ENCODE measurements around the gene FEZ2.

Gene FEZ2

DNA sequence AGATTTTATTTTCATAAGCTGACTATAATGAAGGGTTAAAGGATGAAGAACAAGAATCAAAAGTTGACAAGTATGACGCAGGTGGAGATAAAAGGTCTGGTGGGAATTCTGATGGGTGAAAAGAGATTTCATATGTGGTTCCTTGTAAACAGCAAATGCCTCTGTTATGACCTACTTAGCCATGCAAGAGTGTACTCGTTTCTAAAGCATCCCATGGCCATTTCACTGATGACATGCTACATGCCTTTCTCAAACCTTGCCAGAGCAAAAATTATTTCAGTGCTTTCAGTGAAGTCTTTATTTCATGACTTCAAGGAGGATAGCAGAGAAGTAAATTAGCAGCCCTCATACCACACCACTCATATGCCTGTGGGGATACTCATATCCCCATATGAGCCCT is 71.7 kb downstream of the FEZ2 start:
- DNase-seq, result no peak

- DNase-seq, result no peak
These were observed 72.7 kb downstream of the FEZ2 start for GRCh38 chr2:36525245-36525644.

GRCh38 chr2:36523153-36523552 is 74.8 kb downstream of the FEZ2 start:
- DNase-seq, result no peak

DNA sequence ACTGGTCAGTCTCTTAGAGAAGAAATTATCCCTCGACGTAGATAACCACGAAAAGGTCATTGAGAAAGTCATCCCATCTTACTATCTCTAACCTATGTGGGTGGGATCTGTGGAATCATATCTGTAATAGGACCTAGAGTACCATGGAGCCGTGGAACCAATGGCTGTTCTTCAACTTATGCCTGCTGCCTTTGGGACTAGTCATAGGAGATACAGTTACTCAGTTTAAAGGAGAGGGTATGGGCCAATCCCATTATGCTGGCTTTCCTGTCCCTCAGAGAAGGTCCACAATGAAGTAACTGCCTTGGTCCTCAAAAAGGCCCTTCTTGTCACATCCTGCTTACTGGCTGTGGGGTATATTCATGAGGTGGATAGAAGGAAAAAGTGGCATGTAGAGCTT is 77.5 kb downstream of the FEZ2 start:
- no peak for DNase-seq

GRCh38 chr2:36516136-36516870 is 81.7 kb downstream of the FEZ2 start:
- DNase-seq, result no peak

DNA sequence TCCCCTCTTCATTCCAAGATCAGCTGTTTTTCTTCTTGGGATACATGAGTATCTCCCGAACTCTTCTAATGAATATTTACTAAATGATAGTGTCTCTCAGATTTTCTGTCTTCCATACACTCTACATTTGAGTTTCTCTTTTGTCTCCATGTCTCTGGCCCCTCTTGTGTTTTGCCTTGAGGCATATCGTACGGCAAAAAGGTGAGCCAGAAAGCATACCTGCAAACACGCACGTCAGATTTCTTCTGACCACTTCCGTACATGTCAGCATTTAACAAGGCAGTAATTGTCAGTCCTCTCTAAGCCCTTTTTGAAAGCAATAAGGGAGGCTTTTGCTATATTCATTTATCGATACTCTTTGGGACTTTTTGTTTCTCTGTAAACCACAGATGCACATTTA is 82.4 kb downstream of the FEZ2 start:
- DNase-seq, result no peak

DNA sequence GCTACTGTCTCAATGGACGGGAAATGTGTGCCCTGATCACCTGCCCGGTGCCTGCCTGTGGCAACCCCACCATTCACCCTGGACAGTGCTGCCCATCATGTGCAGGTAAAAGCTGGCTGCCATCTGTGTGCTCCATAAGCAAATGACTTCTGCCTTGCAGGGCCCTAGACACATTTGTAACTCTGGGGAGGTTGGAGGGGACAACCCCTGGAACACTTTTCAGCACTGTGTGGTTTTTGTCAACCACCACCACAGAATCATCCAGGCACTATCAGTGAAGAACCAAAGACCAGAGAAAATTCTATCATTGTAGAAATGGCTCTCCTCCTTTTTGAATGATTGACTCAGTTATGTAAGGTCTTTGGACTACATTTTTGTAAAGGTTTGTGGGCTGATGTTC is 84.3 kb downstream of the FEZ2 start:
- DNase-seq, result no peak

DNA sequence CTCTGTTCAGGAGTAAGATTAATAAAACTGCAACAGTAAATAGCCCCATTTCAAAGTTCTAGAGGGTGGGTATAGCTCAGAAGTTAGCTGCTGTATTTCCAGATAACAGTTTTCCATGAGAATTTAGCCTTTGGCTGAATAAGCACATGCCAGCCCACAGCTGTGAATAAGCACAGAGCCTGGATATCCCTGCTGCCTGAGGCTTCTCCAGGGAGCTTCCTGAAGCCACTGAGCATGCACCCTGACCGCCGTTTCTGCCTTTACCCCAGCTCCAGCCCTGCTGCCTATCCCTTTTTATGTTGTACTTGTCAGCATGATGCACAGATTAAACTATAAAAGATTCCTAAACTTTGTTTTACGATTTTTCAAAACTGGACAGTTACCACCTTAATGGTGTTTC is 85.3 kb downstream of the FEZ2 start:
- no peak for DNase-seq

GRCh38 chr2:36511858-36512603 is 85.9 kb downstream of the FEZ2 start:
- DNase-seq, result no peak

GRCh38 chr2:36509075-36509474 is 88.9 kb downstream of the FEZ2 start:
- no peak for DNase-seq

DNA sequence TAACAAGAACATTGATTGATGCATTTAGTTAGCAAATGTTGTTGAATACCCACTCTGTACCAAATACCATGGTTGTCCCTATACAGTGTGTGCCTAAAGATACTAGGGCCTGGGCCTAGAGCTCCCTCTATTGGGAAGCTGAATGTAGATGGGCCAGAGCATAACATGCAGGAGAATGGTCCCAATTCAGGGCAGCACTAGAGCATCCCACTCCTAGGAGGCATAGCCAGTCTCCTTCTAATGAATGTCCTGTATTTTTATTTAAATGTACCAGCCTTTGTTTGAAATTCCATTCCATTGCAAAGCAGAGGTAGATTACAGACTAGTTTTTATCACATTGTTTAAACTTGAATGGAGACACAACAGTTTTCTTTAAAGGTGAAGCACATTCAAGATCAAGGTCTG is 90.6 kb downstream of the FEZ2 start:
- no peak for DNase-seq

All from NCI-H187 (cell line).